Measurements from ENCODE around the gene ZSCAN12. TPM values are rescaled to one million over a fixed set of nuclear protein-coding genes. Genes with fewer than 3 reads are reported as not detected.
A peak's percentile ranks its signal among the peaks of the same experiment; 100 is the strongest.

The ZSCAN12 gene
- total RNA-seq, 1 donor from 2014 or later, result 2.4 TPM

GRCh38 chr6:28336284-28337120, 63.0 kb downstream of the ZSCAN12 start:
- DNase-seq (ENCODE audit: missing footprints), result no peak
- peak; percentile 29 for ATAC-seq
- intact Hi-C loops (cut with DNase I), result loop anchor here (1.0 to 5.0 kb wide), 2 partner anchors 13 to 54 kb away; partner anchors contain the start of genes PGBD1 and ZKSCAN3

- ATAC-seq, result peak; percentile 99
Measured at GRCh38 chr6:28335564-28336283, 63.8 kb downstream of the ZSCAN12 start, which contains the start of gene ZSCAN31. Gene ZSCAN31, minus strand, starts transcription at chr6:28336148. Its CDS starts 6,465 bp downstream, at chr6:28329683.

GRCh38 chr6:28335040-28335563, 64.4 kb downstream of the ZSCAN12 start:
- intact Hi-C loops (cut with DNase I), result loop anchor here (5.0 kb wide), 1 partner anchor 53 kb away; the partner anchor contains the start of gene PGBD1
- DNase-seq (ENCODE audit: missing footprints), result no peak
- ATAC-seq, result no peak

More at GRCh38 chr6:28335564-28336283, 63.8 kb downstream of the ZSCAN12 start, which contains the start of gene ZSCAN31:
- DNase-seq (ENCODE audit: missing footprints), result peak; percentile 95
- intact Hi-C loops (cut with DNase I), result loop anchor here (1.0 to 5.0 kb wide), 2 partner anchors 14 to 53 kb away; partner anchors contain the start of genes PGBD1 and ZKSCAN3

- ATAC-seq (no peak), DNase-seq (ENCODE audit: missing footprints) (no peak)
- intact Hi-C loops (cut with DNase I), result loop anchor here (5.0 kb wide), 1 partner anchor 52 kb away; the partner anchor contains the start of gene PGBD1
Measured at GRCh38 chr6:28334286-28335039, 65.1 kb downstream of the ZSCAN12 start.

GRCh38 chr6:28333599-28334018, 65.9 kb downstream of the ZSCAN12 start:
- intact Hi-C loops (cut with DNase I), result no loop called here
- no peak for ATAC-seq
- no peak for DNase-seq (ENCODE audit: missing footprints)

GRCh38 chr6:28333047-28333446, 66.5 kb downstream of the ZSCAN12 start:
- intact Hi-C loops (cut with DNase I), result no loop called here
- ATAC-seq, result no peak

GRCh38 chr6:28330041-28330440, 69.5 kb downstream of the ZSCAN12 start:
- intact Hi-C loops (cut with DNase I), result no loop called here
- no peak for DNase-seq (ENCODE audit: missing footprints)
- ATAC-seq, result no peak

More at GRCh38 chr6:28333047-28333446, 66.5 kb downstream of the ZSCAN12 start:
- no peak for DNase-seq (ENCODE audit: missing footprints)

Other genes with a start within 250 kb of the ZSCAN12 start
- 9.4 TPM for gene ZSCAN9, start 174.5 kb downstream of the ZSCAN12 start, total RNA-seq
- 2.5 TPM for gene ZKSCAN4, start 147.5 kb downstream of the ZSCAN12 start, total RNA-seq
- 7.4 TPM for gene NKAPL, start 140.4 kb downstream of the ZSCAN12 start, total RNA-seq
- gene ZSCAN26, start 132.6 kb downstream of the ZSCAN12 start, total RNA-seq, result 11.1 TPM
- gene PGBD1, start 118.2 kb downstream of the ZSCAN12 start, total RNA-seq, result 2.5 TPM
- gene ZSCAN31, start 63.6 kb downstream of the ZSCAN12 start, total RNA-seq, result 10.2 TPM
- gene ZKSCAN3, start 49.8 kb downstream of the ZSCAN12 start, total RNA-seq, result 4.0 TPM
- gene ZSCAN23, start 43.7 kb upstream of the ZSCAN12 start, total RNA-seq, result 1.3 TPM
- not detected for gene GPX6, start 116.0 kb upstream of the ZSCAN12 start, total RNA-seq
- not detected for gene GPX5, start 126.1 kb upstream of the ZSCAN12 start, total RNA-seq

All from Right ventricle myocardium inferior (tissue), 1 donor.